K562 (cell line): ENCODE results near the gene COQ2. TPM values are rescaled to one million over a fixed set of nuclear protein-coding genes. Genes with fewer than 3 reads are reported as not detected.

ENCODE experiments used
- ATAC-seq: fragments of 200-7000 bp; cut with Tn5 transposase; 3 replicates; pipeline ENCODE4 v1.9.1; 2020; ENCODE audit warnings: moderate library complexity
- BruUV-seq: library from RNA; stranded (reverse); fragments of 400-500 nt; replicated peaks from 2 replicates; lab custom pipeline; 2021; lab: Mats Ljungman, UMichigan
- CTCF ChIA-PET: fragments of 300-600 bp; formaldehyde crosslinking; extraction: SDS; loops from one replicate; lab custom pipeline; 2021; ENCODE audit warnings: low intra/inter-chr PET ratio; lab: Yijun Ruan, JAX
- POLR2A ChIA-PET: fragments of 300-600, 350-650 bp; sonication (Branson Sonifier 250); formaldehyde crosslinking; extraction: SDS; loops from one replicate; lab custom pipeline; 2021; ENCODE audit warnings: antibody characterized with exemption, inconsistent platforms; lab: Yijun Ruan, JAX
- DNase-seq, 4 experiments: peaks; one replicate each; pipeline versions ENCODE4 v3.0.0 to v3.0.0-alpha.2; 2011 to 2018; ENCODE audit warnings: low spot score in 3 of 4, mixed read lengths in 3 of 4; ENCODE audit errors: extremely low read depth in 1 of 4
- FAIRE-seq: peaks from 2 replicates; lab custom pipeline; 2011; peaks lifted over from hg19 to GRCh38; lab: Jason Lieb, UNC
- H2AFZ ChIP-seq: 2 replicates; pipeline ENCODE4 v1.6.0; 2011; ENCODE audit warnings: low read depth, low read length, control low read depth, inconsistent platforms
- H3K27ac ChIP-seq: fragments of 200-600 bp; 3 replicates; pipeline ENCODE4 v1.8.0; 2011; ENCODE audit warnings: low read depth, mild to moderate bottlenecking, control low read depth, inconsistent platforms, low read length, moderate library complexity, mixed read lengths; ENCODE audit errors: extremely low read depth
- H3K27me3 ChIP-seq, 2 experiments: fragments of 300-600 bp in 1 of 2; 2 replicates in 1 of 2; 3 replicates in 1 of 2; pipeline versions ENCODE4 v1.6.0 to v1.8.0; 2011; ENCODE audit warnings: inconsistent platforms in 2 of 2, low read length in 2 of 2, mild to moderate bottlenecking in 1 of 2, mixed read lengths in 1 of 2, moderate library complexity in 1 of 2; ENCODE audit not compliant: control insufficient read depth in 2 of 2, insufficient read depth in 2 of 2
- H3K36me3 ChIP-seq: fragments of 300-600 bp; 3 replicates; pipeline ENCODE4 v1.8.0; 2011; ENCODE audit warnings: mild to moderate bottlenecking, low read length, inconsistent platforms; ENCODE audit not compliant: control insufficient read depth, insufficient read depth
- H3K4me1 ChIP-seq, 2 experiments: fragments of 200-600 bp in 1 of 2; replicated peaks in 1 of 2; 2 replicates in 1 of 2; 3 replicates in 1 of 2; pipeline versions ENCODE4 v1.5.1 to v1.8.0; 2011; ENCODE audit warnings: inconsistent platforms in 2 of 2, low read length in 2 of 2, mild to moderate bottlenecking in 1 of 2, mixed read lengths in 1 of 2, moderate library complexity in 1 of 2; ENCODE audit not compliant: control insufficient read depth in 2 of 2, insufficient read depth in 2 of 2
- H3K4me2 ChIP-seq: 2 replicates; pipeline ENCODE4 v1.6.1; 2011; ENCODE audit warnings: low read length, control low read depth, inconsistent platforms, mixed read lengths; ENCODE audit not compliant: insufficient read depth
- H3K4me3 ChIP-seq: fragments of 200-600 bp; sonication (generic), shearing (Covaris generic); 2 replicates; pipeline ENCODE4 v1.5.1; 2016; ENCODE audit warnings: control low read depth, inconsistent platforms
- H3K79me2 ChIP-seq: fragments of 200-600 bp; 3 replicates; pipeline ENCODE4 v1.8.0; 2011; ENCODE audit warnings: low read length, inconsistent platforms; ENCODE audit not compliant: control insufficient read depth, insufficient read depth
- H3K9ac ChIP-seq, 2 experiments: 2 replicates each; pipeline versions ENCODE4 v1.6.0 to v1.6.1; 2011; ENCODE audit warnings: low read depth in 2 of 2, low read length in 2 of 2, control low read depth in 1 of 2, inconsistent platforms in 1 of 2, mild to moderate bottlenecking in 1 of 2, mixed read lengths in 1 of 2; ENCODE audit not compliant: insufficient read depth in 1 of 2
- H3K9me1 ChIP-seq: one replicate; pipeline ENCODE4 v1.6.0; 2011; ENCODE audit warnings: inconsistent platforms, mild to moderate bottlenecking, low read length, moderate library complexity; ENCODE audit not compliant: control insufficient read depth, insufficient read depth
- H3K9me3 ChIP-seq: replicated peaks from 2 replicates; pipeline ENCODE4 v1.5.1; 2011; ENCODE audit warnings: low read depth, low read length, inconsistent platforms; ENCODE audit not compliant: control insufficient read depth, insufficient read depth
- H4K20me1 ChIP-seq: replicated peaks from 2 replicates; pipeline ENCODE4 v1.6.1; 2011; ENCODE audit warnings: low read length, inconsistent platforms, mixed read lengths; ENCODE audit not compliant: control insufficient read depth, insufficient read depth
- ATF4 ChIP-seq: fragments of 450-650 bp; formaldehyde crosslinking; IDR thresholded peaks from 2 replicates; pipeline ENCODE4 v1.4.0; 2022; ENCODE audit warnings: mild to moderate bottlenecking, moderate library complexity
- HDAC3 ChIP-seq: fragments of 450-650 bp; IDR thresholded peaks from 2 replicates; pipeline ENCODE4 v1.6.1; 2018; ENCODE audit warnings: borderline replicate concordance, mild to moderate bottlenecking, moderate library complexity; ENCODE audit not compliant: partially characterized antibody
- MAFG ChIP-seq: fragments of 450-650 bp; conservative IDR thresholded peaks from 2 replicates; pipeline ENCODE4 v1.6.1; 2016; ENCODE audit warnings: missing genetic modification characterization, missing compliant biosample characterization
- ZBTB8A ChIP-seq: fragments of 450-650 bp; IDR thresholded peaks from 2 replicates; pipeline ENCODE4 v1.6.1; 2018; ENCODE audit warnings: mild to moderate bottlenecking, moderate library complexity; ENCODE audit not compliant: partially characterized antibody
- WGBS: fragments of 100-300 bp; shearing (Covaris generic); methylation state at CpG from one replicate; pipeline ENCODE4 v1.1.6; 2016; ENCODE audit warnings: low coverage, mixed read lengths; ENCODE audit not compliant: insufficient coverage; ENCODE audit errors: missing lambda C conversion rate; 5-methylcytosine and 5-hydroxymethylcytosine counted together
- in situ Hi-C: fragments of 300-500 bp; cut with MboI; formaldehyde crosslinking; loops from 4 replicates; pipeline ENCODE4 v1.15.0; 2018; ENCODE audit warnings: inconsistent platforms, mixed read lengths
- intact Hi-C: fragments of 100-400 bp; cut with micrococcal nuclease; formaldehyde crosslinking; loops from 2 replicates; pipeline ENCODE4 v1.14.2; 2022
- polyA plus RNA-seq, 8 experiments: library from polyadenylated mRNA; depleted of rRNA in 4 of 8; stranded (reverse) in 5 of 8; unstranded in 3 of 8; fragments of >200 nt; fragmentation: Nextera tagmentation in 2 of 8; fragmentation: Illumina TruSeq in 1 of 8; extraction: Ambion mirVana in 2 of 8; extraction: Trizol in 1 of 8; gene quantifications; 2 replicates each; pipeline versions ENCODE4 v1.2.1 to v1.2.3, GENCODE V29; 2011 to 2014; ENCODE audit warnings: inconsistent platforms in 1 of 8, missing spikeins in 1 of 8
- total RNA-seq, 7 experiments: library from RNA; depleted of rRNA in 6 of 7; stranded (reverse); fragments of >200 nt in 6 of 7; fragmentation: Illumina TruSeq in 2 of 7; extraction: Trizol in 2 of 7; gene quantifications; 2 replicates each; pipeline versions ENCODE4 v1.2.1 to v1.2.3, GENCODE V29; 2011 to 2021; ENCODE audit warnings: low replicate concordance in 1 of 7

Gene COQ2
- total and polyA plus RNA-seq, 9 of the 15 experiments (the other 6 are each of a cell fraction or from before 2014, with no cell fraction given), result 1.9 to 13.5 (median 11.8) TPM

- Histone ChIP-seq H3K9ac (peak overlapping the region in 1 of 2 experiments; percentile 23; a peak in 1 of 4 replicates), H4K20me1 (no peaks in the 10 kb centered on the region; the same call in 1 of the 2 replicates), H3K9me1 (no peaks in the 10 kb centered on the region), H3K27me3 (no peaks in the 10 kb centered on the region), H3K36me3 (no peaks in the 10 kb centered on the region), H3K4me2 (no peak overlapping the region), H3K9me3 (no peaks in the 10 kb centered on the region), H3K27ac (no peak overlapping the region), H2AFZ (no peak overlapping the region), H3K79me2 (no peaks in the 10 kb centered on the region), H3K4me3 (no peak overlapping the region), H3K4me1 (no peaks in the 10 kb centered on the region; a peak in 1 of 5 replicates)
- ChIA-PET CTCF (no interaction called here), POLR2A (no interaction called here)
- ATAC-seq (peak; percentile 52; the same call in 2 of the 3 replicates), DNase-seq (no peak), FAIRE-seq (no peak)
- 37% methylated on average over 12 of the region's 12 CpGs for WGBS
- in situ Hi-C loops (no loop called here), intact Hi-C loops (no loop called here)
- BruUV-seq, result no TSS peak
- no peak for TF ChIP-seq ATF4 (CRISPR knock-in tag)
- no peak for TF ChIP-seq ZBTB8A
- no peak for TF ChIP-seq HDAC3
- no peak for TF ChIP-seq MAFG (tag)
Observed at GRCh38 chr4:83247415-83248357, 36.9 kb downstream of the COQ2 start.
